Activated CD4-positive, alpha-beta T cell treated with anti-CD3 and anti-CD28 coated beads, Interleukin-2, amount 10 ng/mL, durations not matched to agents 24 days and 14 days (primary cell): ENCODE measurements around the gene SIRT3. TPM values are rescaled to one million over a fixed set of nuclear protein-coding genes. Genes with fewer than 3 reads are reported as not detected.
"Not testable (repeated sequence)": the region's sequence is repeated elsewhere in the genome, so short reads cannot be mapped to it uniquely, and the experiment has no call there.

Source experiments
- DNase-seq: peaks from one replicate; pipeline ENCODE4 v3.0.0; 2022
- H3K27ac Mint-ChIP-seq: one replicate; pipeline ENCODE4 v1.8.0; 2022; ENCODE audit warnings: mild to moderate bottlenecking, mixed read lengths
- H3K27me3 Mint-ChIP-seq: one replicate; pipeline ENCODE4 v1.8.0; 2022; ENCODE audit warnings: mixed read lengths
- H3K36me3 Mint-ChIP-seq: one replicate; pipeline ENCODE4 v1.8.0; 2022; ENCODE audit warnings: low read depth, mild to moderate bottlenecking, mixed read lengths
- H3K4me1 Mint-ChIP-seq: one replicate; pipeline ENCODE4 v1.8.0; 2021; ENCODE audit warnings: mixed read lengths
- H3K4me3 Mint-ChIP-seq: one replicate; pipeline ENCODE4 v1.8.0; 2022; ENCODE audit warnings: mild to moderate bottlenecking, moderate library complexity, mixed read lengths
- H3K9me3 Mint-ChIP-seq: one replicate; pipeline ENCODE4 v1.8.0; 2021; ENCODE audit warnings: mixed read lengths
- intact Hi-C: fragments of 100-400 bp; cut with micrococcal nuclease; formaldehyde crosslinking; loops from one replicate; pipeline ENCODE4 v1.15.1; 2023
- total RNA-seq: library from RNA; stranded (reverse); gene quantifications from 2 replicates; pipeline ENCODE4 v1.2.3, GENCODE V29; 2022

SIRT3 gene
- total RNA-seq, 1 donor from 2014 or later: 17.6 TPM

GRCh38 chr11:244376-244775 is 8.2 kb upstream of the SIRT3 start:
- no peak for DNase-seq
- H3K9me3 Mint-ChIP-seq: no peaks in the 10 kb centered on the region
- no peaks in the 10 kb centered on the region for H3K27me3 Mint-ChIP-seq
- intact Hi-C loops: no loop called here
- H3K4me3 Mint-ChIP-seq: peak overlapping the region; percentile 17
- H3K27ac Mint-ChIP-seq: peak overlapping the region; percentile 73
- H3K4me1 Mint-ChIP-seq: peaks cover 45% of the 10 kb centered on the region
- peaks cover 83% of the 10 kb centered on the region for H3K36me3 Mint-ChIP-seq

GRCh38 chr11:241634-242033 is 5.5 kb upstream of the SIRT3 start:
- peak overlapping the region; percentile 52 for H3K27ac Mint-ChIP-seq
- no peak overlapping the region for H3K4me3 Mint-ChIP-seq
- intact Hi-C loops: no loop called here
- peaks cover 50% of the 10 kb centered on the region for H3K4me1 Mint-ChIP-seq
- peaks cover 69% of the 10 kb centered on the region for H3K36me3 Mint-ChIP-seq
- no peaks in the 10 kb centered on the region for H3K9me3 Mint-ChIP-seq
- no peaks in the 10 kb centered on the region for H3K27me3 Mint-ChIP-seq
- DNase-seq: no peak

GRCh38 chr11:240315-240714 is 4.2 kb upstream of the SIRT3 start:
- no peak for DNase-seq
- Mint-ChIP-seq H3K27me3 (no peaks in the 10 kb centered on the region), H3K9me3 (no peaks in the 10 kb centered on the region), H3K4me3 (no peak overlapping the region), H3K4me1 (peaks cover 54% of the 10 kb centered on the region), H3K36me3 (peaks cover 57% of the 10 kb centered on the region), H3K27ac (peak overlapping the region; percentile 1)
- intact Hi-C loops: no loop called here

GRCh38 chr11:238346-238745 is 2.2 kb upstream of the SIRT3 start:
- DNase-seq, intact Hi-C loops, H3K9me3 Mint-ChIP-seq, H3K27me3 Mint-ChIP-seq: not testable (repeated sequence)
- peak overlapping the region; percentile 97 for H3K4me3 Mint-ChIP-seq
- peaks cover 51% of the 10 kb centered on the region for H3K4me1 Mint-ChIP-seq
- H3K27ac Mint-ChIP-seq: peak overlapping the region; percentile 100
- peaks cover 42% of the 10 kb centered on the region for H3K36me3 Mint-ChIP-seq

GRCh38 chr11:236774-237767 is 929 bp upstream of the SIRT3 start, which contains the start of gene PSMD13:
Gene PSMD13, plus strand, starts transcription at chr11:236976. Its CDS starts 74 bp downstream, at chr11:237050.
- peak within 1 kb of the TSS; percentile 100 for H3K27ac Mint-ChIP-seq
- intact Hi-C loops: loop anchor here (1.0 to 2.0 kb wide), 5 partner anchors 14 to 269 kb away; partner anchors contain the start of genes BET1L and RIC8A
- H3K4me1 Mint-ChIP-seq: peaks cover 46% of the 10 kb centered on the region
- H3K27me3 Mint-ChIP-seq: no peaks in the 10 kb centered on the region
- H3K9me3 Mint-ChIP-seq: no peaks in the 10 kb centered on the region
- DNase-seq: peak; percentile 97
- H3K4me3 Mint-ChIP-seq: peak within 1 kb of the TSS; percentile 97
- peaks cover 36% of the 10 kb centered on the region for H3K36me3 Mint-ChIP-seq

- peak overlapping the region; percentile 95 for H3K27ac Mint-ChIP-seq
- DNase-seq: no peak
- H3K4me3 Mint-ChIP-seq: peak overlapping the region; percentile 97
- intact Hi-C loops: no loop called here
- peaks cover 26% of the 10 kb centered on the region for H3K36me3 Mint-ChIP-seq
- H3K9me3 Mint-ChIP-seq: no peaks in the 10 kb centered on the region
- H3K27me3 Mint-ChIP-seq: no peaks in the 10 kb centered on the region
- peaks cover 35% of the 10 kb centered on the region for H3K4me1 Mint-ChIP-seq
Measured at GRCh38 chr11:235609-235996, 539 bp downstream of the SIRT3 start.

- no peak for DNase-seq
- intact Hi-C loops: no loop called here
- Mint-ChIP-seq H3K27me3 (no peaks in the 10 kb centered on the region), H3K4me3 (peak overlapping the region; percentile 97), H3K27ac (peak overlapping the region; percentile 95), H3K4me1 (peaks cover 33% of the 10 kb centered on the region), H3K9me3 (no peaks in the 10 kb centered on the region), H3K36me3 (peaks cover 24% of the 10 kb centered on the region)
Measured at GRCh38 chr11:235180-235579, 962 bp downstream of the SIRT3 start.

- intact Hi-C loops: no loop called here
- H3K27ac Mint-ChIP-seq: peak overlapping the region; percentile 34
Measured at GRCh38 chr11:232783-233565, 3.2 kb downstream of the SIRT3 start.

GRCh38 chr11:230431-230830 is 5.7 kb downstream of the SIRT3 start:
- H3K4me1 Mint-ChIP-seq: peaks cover 18% of the 10 kb centered on the region
- H3K4me3 Mint-ChIP-seq: no peak overlapping the region
- intact Hi-C loops: no loop called here
- DNase-seq: no peak
- H3K27me3 Mint-ChIP-seq: no peaks in the 10 kb centered on the region
- H3K27ac Mint-ChIP-seq: no peak overlapping the region
- H3K36me3 Mint-ChIP-seq: peaks cover 10% of the 10 kb centered on the region
- H3K9me3 Mint-ChIP-seq: no peaks in the 10 kb centered on the region

More at GRCh38 chr11:232783-233565, 3.2 kb downstream of the SIRT3 start:
- Mint-ChIP-seq H3K9me3 (no peaks in the 10 kb centered on the region), H3K4me1 (peaks cover 18% of the 10 kb centered on the region), H3K27me3 (no peaks in the 10 kb centered on the region), H3K4me3 (no peak overlapping the region), H3K36me3 (peaks cover 10% of the 10 kb centered on the region)
- DNase-seq: no peak

GRCh38 chr11:227824-228379 is 8.2 kb downstream of the SIRT3 start:
- Mint-ChIP-seq H3K4me3 (no peak overlapping the region), H3K4me1 (peaks cover 12% of the 10 kb centered on the region), H3K27ac (no peak overlapping the region), H3K27me3 (no peaks in the 10 kb centered on the region), H3K36me3 (peaks cover 12% of the 10 kb centered on the region), H3K9me3 (no peaks in the 10 kb centered on the region)
- intact Hi-C loops: no loop called here
- no peak for DNase-seq

- H3K27ac Mint-ChIP-seq: no peak overlapping the region
- no peak overlapping the region for H3K4me3 Mint-ChIP-seq
- no peaks in the 10 kb centered on the region for H3K9me3 Mint-ChIP-seq
- intact Hi-C loops: no loop called here
- no peak for DNase-seq
- no peaks in the 10 kb centered on the region for H3K27me3 Mint-ChIP-seq
- peaks cover 10% of the 10 kb centered on the region for H3K36me3 Mint-ChIP-seq
- peaks cover 12% of the 10 kb centered on the region for H3K4me1 Mint-ChIP-seq
Measured at GRCh38 chr11:225734-226453, 10.2 kb downstream of the SIRT3 start.

- Mint-ChIP-seq H3K4me1 (peaks cover 12% of the 10 kb centered on the region), H3K9me3 (no peaks in the 10 kb centered on the region), H3K27ac (no peak overlapping the region), H3K36me3 (peaks cover 8% of the 10 kb centered on the region), H3K4me3 (no peak overlapping the region), H3K27me3 (no peaks in the 10 kb centered on the region)
- intact Hi-C loops: no loop called here
- no peak for DNase-seq
Measured at GRCh38 chr11:224424-224823, 11.7 kb downstream of the SIRT3 start.

- intact Hi-C loops: no loop called here
- H3K27me3 Mint-ChIP-seq: no peaks in the 10 kb centered on the region
- H3K4me1 Mint-ChIP-seq: peaks cover 12% of the 10 kb centered on the region
- H3K9me3 Mint-ChIP-seq: no peaks in the 10 kb centered on the region
- H3K27ac Mint-ChIP-seq: no peak overlapping the region
- H3K4me3 Mint-ChIP-seq: no peak overlapping the region
- DNase-seq: no peak
- peaks cover 6% of the 10 kb centered on the region for H3K36me3 Mint-ChIP-seq
Measured at GRCh38 chr11:223884-224283, 12.3 kb downstream of the SIRT3 start.
